DMS 273 (cell line): ENCODE results near the gene NIT1.
A peak's percentile ranks its signal among the peaks of the same experiment; 100 is the strongest.

Source experiments
- DNase-seq: peaks from one replicate; lab custom pipeline; 2025; ENCODE audit not compliant: unreplicated experiment; lab: John Stamatoyannopoulos, UW

The NIT1 gene, protein sequence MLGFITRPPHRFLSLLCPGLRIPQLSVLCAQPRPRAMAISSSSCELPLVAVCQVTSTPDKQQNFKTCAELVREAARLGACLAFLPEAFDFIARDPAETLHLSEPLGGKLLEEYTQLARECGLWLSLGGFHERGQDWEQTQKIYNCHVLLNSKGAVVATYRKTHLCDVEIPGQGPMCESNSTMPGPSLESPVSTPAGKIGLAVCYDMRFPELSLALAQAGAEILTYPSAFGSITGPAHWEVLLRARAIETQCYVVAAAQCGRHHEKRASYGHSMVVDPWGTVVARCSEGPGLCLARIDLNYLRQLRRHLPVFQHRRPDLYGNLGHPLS

DNA sequence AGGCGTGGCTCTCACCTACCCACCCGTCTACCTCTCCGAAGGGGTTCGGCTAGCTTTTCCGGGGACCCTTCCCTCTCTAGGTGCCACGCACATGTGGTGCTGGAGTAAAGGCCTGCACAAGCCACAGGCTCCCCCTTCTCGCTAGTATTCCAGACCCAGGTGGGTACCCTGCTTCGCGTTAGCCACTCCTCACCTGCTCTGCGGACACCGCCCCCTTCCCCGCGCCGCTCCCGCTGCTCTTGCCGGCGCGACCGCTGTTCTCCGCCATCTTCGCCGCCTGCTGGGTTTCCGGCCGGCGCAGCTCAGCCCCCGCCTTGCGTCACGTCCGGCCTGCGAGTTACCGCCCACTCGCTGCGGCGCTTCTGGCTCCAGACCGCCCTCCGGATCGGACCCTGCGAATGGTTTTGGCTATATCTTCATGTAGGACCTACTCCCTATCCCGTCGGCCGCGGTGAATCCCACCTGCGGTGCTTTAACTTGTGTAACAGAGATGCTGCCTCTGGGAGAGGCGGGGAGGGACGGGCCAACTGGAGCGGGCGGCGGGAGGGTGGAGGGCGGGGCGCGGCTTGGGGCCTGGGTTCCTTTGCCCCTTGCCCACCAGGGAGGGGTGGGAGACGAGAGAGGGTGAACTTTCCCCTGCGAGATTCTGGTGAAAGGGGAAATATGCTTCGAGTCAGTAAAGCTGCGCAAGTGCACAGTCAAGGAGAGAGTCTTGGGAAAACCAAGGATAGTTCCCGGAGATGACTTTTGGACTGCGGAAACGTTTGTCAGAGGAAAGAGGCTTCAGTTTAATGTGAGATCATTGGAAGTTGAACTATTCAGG lies at the start of gene NIT1, which contains the start of gene PFDN2:
NIT1 (plus strand) TSS at position 347 of the 823 bp plus-strand sequence; CDS start at position 419, 72 bp downstream.
PFDN2 (minus strand) TSS at position 279 of the 823 bp plus-strand sequence; CDS start at position 268, 11 bp downstream.
- peak; percentile 94 for DNase-seq

DNA sequence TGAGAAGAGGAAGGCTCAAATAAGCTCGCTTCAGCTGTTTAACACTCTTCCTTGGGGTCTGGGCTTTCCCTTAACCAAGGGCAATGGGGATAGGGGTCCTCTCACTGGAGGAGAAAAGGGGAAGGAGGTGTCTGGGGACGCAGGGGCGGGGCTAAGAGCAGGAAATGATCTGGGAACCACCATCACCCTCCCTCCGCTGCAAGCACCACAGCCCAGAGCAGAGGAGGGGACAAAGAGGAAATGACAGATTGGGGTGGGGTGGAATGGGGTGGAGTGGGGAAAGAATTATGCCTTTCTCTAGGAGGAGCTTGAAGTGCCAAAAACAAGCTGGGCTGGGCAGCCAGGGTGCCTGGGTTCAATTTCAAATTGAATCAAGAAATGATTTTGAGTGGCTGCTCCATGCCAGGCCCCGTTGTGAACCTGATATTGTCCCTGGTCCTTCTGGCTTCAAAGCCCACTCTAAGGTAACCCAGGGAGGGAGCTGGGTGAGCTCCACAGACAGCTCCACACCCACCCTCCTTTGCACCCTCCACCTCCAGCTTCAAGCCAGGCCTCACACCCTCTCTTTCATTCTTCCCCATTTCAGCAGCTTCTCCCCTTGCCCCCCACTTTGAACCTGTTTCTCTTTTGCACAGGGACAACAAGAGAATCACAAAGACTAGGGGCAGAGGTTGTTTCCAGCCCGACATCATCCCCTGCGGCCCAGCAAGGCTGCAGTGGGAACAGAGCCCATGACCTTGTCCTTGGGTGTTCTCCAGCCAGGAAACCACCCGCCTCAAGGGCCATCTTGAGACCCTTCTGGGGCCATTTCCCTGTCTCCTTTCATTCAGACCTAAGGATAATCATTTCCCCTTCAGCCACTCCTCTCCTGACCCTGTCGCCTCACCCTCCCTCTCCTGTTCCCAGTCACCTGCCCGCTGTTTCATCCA lies 49.3 kb upstream of the NIT1 start:
- no peak for DNase-seq

DNA sequence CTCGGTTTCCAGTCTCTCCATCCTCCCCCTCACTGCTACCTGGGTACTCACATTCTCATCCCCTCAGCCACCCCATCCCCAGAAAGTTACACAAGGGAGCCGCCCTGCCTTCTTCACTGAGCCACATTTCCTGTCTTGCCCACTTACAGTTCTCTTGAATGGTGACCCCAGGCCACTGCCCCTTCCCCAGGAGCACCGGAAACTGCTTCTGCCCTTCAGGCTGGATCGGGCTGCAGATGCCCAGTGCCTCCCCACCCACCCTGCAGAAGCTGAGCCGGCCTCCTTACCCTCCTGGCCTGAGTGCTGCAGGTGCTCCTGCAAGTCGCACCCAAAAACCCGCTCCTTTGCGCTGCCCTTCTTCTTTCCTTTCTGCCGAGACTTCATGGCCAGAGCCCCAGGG lies 48.7 kb upstream of the NIT1 start:
- no peak for DNase-seq

DNA sequence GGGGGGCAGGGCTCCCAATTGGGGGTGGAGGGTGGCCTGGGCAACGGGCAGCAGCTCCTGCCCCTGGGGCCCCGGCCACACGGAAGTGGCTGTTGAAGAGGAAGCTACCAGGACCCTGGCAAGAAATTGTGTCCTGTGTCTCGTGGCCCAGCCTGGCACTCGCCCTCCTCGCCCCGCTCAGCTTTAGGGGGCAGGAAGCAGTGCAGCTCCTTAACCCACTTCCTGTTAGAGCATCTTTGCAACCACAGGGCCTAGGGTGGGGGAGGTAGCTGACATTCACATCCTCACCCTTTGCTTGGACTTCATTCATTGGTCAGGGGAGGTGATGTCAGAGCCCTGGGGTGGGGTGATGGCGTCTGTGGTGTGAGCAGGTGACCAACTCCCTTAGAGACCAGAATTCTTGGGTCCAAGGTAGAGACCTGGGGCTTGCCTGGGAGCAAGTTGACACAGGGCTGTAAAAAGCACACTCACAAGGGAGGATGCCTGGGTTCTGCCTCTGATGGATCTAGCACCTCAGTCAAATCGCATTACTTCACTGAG lies 48.1 kb upstream of the NIT1 start, which contains the start of gene ARHGAP30:
ARHGAP30 (minus strand) TSS at position 161 of the 540 bp plus-strand sequence. CDS start 267 bp downstream, outside the sequence.
- DNase-seq: no peak

DNA sequence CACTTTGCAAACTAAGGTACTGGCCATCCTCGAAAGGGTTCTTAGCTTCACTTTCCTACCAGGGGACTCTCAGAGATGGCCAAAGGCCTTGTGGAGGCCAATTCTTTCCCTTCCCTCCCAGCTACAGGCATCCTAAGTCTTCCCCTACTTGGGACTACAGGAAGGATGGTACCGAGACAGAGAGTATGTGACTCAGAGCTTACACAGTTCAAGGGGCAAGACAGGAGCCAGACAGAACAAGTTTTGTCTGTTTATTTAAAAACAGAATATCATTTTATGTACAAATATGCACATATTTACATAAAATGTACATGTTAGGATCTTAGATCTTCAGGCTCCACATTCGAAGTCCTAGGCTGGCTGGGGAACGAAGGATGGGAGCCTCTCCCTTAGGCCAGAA lies 47.1 kb upstream of the NIT1 start:
- no peak for DNase-seq

DNA sequence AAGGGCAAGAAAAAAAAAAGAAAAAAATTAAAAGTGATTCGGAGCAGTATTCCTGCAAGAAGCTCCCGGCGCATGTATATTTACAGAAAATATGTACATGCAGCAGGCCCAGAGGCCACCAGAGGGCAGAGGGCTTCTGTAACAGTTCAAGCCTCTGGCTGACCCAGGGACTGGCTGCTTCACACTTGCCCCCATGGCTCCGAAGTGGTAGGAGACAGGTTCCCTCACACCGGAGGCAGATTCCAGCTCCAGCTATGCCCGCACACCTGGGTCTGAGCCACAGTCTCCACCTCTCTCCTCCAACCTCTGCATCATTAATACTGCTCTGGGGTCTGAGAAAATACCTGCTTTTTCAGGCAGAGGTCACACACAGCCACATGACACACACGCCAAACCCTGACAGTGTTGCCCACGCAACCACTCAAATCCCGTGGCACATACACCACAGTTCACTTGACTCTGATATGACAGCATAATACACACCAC lies 46.0 kb upstream of the NIT1 start:
- DNase-seq: peak; percentile 69

DNA sequence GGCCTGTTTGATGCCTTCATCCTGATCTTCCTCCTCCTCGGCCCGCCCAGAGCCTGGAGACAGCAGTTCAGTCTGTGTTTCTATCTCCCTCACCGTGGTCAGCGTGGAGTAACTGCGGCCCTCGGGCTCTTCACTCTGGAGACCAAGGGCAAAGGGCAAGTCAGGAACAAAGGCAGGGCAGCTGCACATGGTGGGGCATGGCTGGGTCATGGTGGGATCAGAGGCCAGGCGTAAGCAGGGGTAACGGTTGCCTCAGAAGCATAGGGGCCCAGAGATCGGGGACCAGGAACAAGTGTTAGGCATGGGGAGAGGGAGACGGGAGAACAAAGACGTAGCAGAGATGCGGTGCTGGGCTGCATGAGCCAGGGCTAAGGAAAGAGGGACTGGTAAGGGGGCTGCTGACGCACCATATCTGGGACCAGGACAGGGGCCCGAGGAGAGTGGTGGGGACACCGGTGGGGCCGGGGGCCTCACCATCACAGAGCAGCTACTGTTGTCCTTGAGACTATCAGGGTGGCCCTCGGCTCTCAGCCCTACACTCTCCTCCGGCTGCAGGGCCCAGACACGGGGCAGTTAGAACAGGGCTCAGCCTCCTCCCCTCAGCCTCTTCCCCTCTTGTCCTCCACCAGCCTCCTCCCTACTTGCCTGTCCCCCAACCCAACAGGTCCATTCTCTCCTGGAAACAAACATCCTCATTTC lies 45.0 kb upstream of the NIT1 start:
- no peak for DNase-seq

DNA sequence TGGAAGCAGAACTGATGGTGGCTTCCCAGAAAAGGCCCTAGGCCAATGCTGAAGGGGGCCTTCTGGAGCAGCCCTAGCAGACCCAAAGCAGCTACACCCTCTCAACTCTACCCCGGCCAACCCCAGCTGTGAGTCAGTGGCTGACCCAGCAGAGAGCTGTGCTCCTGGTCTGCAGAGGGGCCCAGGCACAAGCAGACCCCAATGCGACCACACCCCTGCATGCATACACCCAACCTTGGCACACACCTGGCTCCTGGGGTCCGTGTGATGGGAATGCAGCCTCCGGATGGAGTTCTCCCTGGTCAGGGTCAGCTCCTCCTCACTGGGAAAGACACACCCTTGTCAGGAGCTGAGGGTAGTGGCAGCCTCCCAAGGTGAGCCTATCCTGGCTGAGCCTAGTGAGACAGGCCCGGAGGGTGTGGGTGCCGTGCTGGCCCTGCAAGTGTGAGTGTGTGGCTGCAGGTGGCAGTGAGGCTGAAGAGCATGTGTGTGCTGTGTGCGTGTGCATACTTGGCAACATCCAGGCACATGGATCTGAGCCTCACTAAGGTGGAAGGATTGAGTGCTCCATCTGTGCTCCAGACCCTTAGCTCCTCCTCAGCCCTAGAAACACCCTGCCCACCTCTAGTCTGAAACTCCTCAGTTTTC lies 44.3 kb upstream of the NIT1 start:
- no peak for DNase-seq

DNA sequence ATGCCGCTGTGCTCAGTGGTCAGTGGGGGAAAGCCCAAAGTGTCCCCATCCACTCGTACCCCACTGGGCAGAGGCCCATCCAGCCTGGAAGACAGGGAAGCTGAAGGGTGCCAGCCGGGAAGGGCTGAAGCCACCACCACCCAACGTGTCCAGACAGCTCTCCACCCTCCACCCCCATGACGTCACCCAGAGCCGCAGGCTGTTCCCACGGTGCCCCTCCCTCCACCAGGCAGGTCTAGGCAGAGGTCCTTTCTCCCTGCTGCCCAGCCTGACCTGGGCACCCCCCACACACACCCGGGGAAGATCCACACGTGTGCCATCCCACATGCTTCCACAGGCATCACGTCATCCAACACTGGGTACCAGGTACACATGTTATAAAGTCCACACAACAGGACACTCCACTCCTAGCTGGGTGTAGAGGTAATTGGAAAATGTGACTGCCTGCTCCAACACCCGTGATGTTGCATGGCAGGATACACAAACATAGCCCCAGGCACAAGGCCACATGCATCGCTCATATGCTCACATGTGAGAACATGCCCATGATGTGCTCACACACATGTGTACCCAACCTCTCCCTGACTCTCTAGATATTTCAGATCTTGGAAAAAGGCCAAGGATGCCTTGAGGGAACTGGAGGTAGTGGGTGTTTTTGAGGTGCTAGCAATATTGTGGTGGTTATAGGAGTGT lies 43.1 kb upstream of the NIT1 start:
- DNase-seq: peak; percentile 68

DNA sequence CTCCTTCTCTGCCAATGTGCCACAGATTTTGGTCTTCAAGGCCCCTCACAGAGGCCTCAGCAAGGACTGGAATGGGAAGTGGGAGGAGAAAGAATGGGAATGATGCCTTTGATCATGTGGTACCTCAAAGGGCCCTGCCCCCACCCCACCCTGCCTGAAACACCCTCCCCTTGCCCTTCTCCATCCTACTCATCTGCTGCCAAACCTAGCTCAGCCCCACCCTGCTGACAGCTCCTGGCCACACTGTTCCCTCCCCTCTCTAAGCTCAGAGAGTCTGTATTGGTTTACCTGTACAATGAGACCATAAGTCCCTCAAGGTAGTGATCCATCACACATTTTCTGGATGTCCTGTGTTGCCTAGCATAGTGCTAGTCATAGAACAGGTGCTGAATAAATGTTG lies 41.5 kb upstream of the NIT1 start:
- no peak for DNase-seq

DNA sequence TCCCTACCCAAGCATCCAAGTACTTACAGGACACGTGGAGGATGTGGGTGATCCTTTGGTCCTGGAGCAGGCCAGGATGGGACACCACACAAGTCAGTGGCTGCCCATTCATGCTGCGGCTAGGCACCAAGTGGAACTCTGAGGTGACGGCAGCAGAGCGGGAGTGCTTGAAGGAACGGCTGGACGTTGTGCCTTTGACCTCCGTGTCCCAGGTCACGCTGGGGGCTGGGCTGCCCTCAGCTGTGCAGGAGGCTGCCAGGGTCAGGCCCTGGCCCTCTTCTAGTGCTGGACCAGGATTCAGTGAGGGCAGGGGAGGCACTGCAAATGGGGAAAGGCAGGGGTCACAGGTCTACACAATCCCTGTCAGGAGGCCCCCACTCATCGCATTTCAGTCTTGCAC lies 40.5 kb upstream of the NIT1 start:
- DNase-seq: no peak

DNA sequence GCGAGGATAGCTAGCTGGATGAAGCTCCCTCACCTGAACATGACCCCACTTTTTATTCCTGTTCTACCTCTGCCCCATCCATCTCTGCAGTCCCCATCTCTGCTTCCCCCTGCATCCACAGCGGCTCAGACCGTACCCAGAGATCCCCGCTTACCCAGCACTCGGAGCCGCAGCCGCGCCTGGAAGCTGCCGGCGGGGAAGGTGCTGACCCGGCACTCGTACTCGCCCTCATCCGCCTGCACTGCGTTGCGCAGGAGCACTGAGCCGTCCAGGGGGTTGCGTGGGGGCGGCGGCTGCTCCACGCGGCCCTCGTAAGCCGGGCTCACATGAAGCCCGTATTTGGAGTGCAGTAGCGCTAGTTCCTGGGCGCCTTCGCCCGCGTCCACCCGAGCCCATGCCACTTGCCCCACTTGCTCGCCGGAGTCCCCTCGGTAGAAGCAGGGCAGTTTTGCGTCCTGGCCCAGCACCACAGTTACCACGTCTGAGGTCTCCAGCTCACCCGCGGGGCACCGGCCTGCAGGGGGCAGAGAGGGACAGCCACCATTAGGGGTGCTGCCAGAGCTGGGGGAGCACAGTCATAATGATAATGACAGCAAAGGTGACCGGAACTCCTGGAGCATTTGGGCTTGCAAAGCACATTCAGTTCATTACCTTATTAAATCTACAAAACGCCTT lies 38.3 kb upstream of the NIT1 start:
- no peak for DNase-seq

DNA sequence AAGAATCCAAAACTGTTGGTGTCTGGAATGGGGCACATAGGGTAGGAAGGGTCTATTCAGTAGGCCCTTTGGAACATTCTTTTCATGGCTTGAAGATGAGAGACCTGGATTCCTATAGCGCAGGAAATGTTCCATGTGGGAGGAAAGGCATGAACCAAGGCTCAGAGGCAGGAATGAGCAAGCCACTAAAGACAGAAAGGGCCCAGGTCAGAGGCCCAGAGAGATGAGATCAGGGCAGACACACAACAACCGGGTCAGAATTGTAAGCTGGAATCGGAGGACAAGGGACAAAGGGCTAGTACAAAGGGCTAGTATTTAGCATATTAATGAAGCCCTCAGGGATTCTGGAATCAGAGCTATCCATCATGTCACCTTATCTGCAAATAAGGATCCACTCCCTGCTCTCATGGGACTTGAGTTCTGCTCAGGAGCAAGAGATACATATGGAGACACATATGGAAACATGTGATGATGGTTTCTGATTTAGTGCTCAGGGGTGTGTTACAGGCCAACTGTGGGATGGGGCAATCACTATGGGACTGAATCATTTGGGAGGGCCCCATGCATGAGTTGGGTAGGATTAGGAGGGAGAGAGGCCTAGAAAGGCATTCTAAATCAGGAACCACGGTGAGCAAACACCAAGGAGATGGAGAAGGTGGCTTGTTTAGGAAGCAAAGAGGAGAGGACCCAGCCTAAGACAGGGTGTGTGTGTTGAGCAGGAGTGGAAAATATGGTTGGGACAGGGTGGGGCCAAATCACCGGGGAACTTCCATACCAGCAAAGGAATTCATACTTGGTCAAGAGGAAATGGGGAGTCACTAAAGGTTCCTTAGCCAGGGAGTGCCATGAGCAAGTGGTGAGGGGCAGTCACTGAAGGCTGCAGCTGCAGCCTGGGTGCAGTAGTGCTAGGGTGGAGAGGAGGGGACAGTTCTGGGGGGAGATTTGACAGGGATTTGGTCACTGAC lies 37.2 kb upstream of the NIT1 start:
- DNase-seq: no peak

DNA sequence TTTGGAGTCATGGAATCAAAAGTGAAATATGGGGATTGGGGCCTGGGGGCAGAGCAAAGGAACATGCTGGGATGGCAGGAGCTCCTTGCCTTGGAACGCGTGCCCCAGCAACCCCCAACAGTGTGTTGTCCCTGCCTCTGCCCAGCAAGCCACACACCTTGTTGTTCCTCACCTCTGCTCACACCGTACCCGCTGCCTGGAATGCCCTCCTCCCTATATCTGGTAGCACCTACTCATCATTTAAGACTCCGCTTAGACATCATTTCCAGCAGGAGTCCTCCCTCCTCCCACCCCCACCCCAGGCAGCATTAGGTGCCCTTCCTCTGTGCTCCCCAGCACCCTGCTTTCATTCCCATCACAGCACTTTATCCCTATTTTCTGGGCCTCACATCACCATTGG lies 36.4 kb upstream of the NIT1 start:
- DNase-seq: no peak

DNA sequence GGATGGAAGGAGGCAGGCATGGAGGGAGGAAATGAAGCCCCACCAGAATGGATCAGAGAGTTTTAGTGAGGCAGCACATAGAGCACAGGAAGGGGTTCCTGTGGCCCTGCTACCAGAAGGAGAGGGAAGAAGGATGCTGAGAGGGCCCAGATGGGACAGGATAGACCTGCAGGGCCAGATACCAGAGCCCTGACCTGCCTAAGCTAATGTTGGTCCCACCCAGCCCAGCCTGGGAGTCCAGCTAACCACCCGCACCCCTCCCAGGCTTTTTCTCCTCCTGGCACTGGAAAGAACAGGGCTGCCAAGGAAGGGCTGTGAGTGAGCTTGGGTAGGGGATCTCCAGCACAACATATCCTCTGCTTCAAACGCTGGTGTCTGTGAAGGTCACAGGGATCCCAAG lies 35.4 kb upstream of the NIT1 start:
- DNase-seq: no peak

DNA sequence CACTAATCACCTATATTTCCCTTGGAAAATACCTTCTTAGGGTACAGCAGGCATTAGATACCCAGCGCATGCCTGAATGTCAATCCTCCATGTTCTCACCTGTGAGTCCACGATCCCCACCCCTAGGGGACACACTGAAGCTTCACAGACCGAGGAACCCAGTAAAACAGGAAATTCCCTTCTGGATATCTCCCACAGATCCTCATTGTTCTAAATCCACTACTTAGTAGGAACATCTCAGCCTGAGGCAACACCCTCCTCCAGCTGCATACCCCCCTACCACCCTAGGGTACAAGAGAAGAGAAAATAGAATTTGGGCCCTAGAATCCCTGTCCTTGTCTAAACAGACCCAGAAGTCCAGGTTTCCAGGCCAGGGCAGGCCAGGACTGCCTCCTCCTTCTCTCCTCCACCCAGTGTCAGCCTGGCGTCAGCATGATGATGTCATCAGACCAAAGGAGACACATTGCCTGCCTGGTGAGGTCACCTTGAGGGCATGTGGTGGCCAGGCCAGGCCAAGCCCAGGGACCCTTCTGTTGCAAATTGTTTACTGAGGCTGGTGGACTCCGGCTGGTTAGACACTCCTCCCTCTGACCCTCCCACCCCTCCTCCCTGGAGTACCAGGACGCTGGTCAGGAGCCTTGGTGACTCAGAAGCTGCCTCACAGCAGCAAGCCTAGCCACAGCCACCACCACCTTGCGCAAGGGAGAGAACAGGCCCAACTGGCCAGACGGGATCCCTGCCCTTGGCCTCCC lies 34.7 kb upstream of the NIT1 start:
- DNase-seq: peak; percentile 20
